GM19193 (cell line): ENCODE results near the gene SLC26A3.

Source experiments
- POLR2A ChIP-seq: IDR thresholded peaks from 4 replicates; pipeline ENCODE4 v1.6.1; 2011; ENCODE audit not compliant: insufficient read depth, insufficient read length; ENCODE audit errors: extremely low read depth

Gene SLC26A3

GRCh38 chr7:107803009-107803610 lies at the start of gene SLC26A3:
TSS of gene SLC26A3 (minus strand) at chr7:107803223. CDS start at chr7:107794509, 8,714 bp downstream.
- TF ChIP-seq POLR2A: no peak

- TF ChIP-seq POLR2A: no peak
These were observed 47.6 kb upstream of the SLC26A3 start for GRCh38 chr7:107850643-107851042.

GRCh38 chr7:107850216-107850615 lies 47.2 kb upstream of the SLC26A3 start:
- no peak for TF ChIP-seq POLR2A

GRCh38 chr7:107847168-107847835 lies 44.3 kb upstream of the SLC26A3 start:
- TF ChIP-seq POLR2A: no peak

- TF ChIP-seq POLR2A: no peak
These were observed 43.3 kb upstream of the SLC26A3 start for GRCh38 chr7:107846324-107846723.

- no peak for TF ChIP-seq POLR2A
These were observed 40.2 kb upstream of the SLC26A3 start for GRCh38 chr7:107843184-107843583.

GRCh38 chr7:107842213-107842612 lies 39.2 kb upstream of the SLC26A3 start:
- no peak for TF ChIP-seq POLR2A

GRCh38 chr7:107838816-107839565 lies 36.0 kb upstream of the SLC26A3 start:
- TF ChIP-seq POLR2A: no peak

- no peak for TF ChIP-seq POLR2A
These were observed 35.1 kb upstream of the SLC26A3 start for GRCh38 chr7:107838024-107838601.

GRCh38 chr7:107837145-107837512 lies 34.1 kb upstream of the SLC26A3 start:
- no peak for TF ChIP-seq POLR2A

GRCh38 chr7:107836237-107837144 lies 33.5 kb upstream of the SLC26A3 start:
- no peak for TF ChIP-seq POLR2A

- TF ChIP-seq POLR2A: no peak
These were observed 31.4 kb upstream of the SLC26A3 start for GRCh38 chr7:107834401-107834800.

GRCh38 chr7:107833684-107834106 lies 30.7 kb upstream of the SLC26A3 start:
- TF ChIP-seq POLR2A: no peak

- no peak for TF ChIP-seq POLR2A
These were observed 27.4 kb upstream of the SLC26A3 start for GRCh38 chr7:107830420-107830819.

GRCh38 chr7:107828540-107828939 lies 25.5 kb upstream of the SLC26A3 start:
- no peak for TF ChIP-seq POLR2A

GRCh38 chr7:107827501-107827900 lies 24.5 kb upstream of the SLC26A3 start:
- TF ChIP-seq POLR2A: no peak
